DND-41 (cell line): ENCODE measurements around the gene ELL2.

Experiments
- ATAC-seq: fragments of 200-7000 bp; cut with Tn5 transposase; 3 replicates; pipeline ENCODE4 v1.9.1; 2021; ENCODE audit warnings: low read depth; ENCODE audit not compliant: insufficient read depth
- DNase-seq: peaks from one replicate; pipeline ENCODE4 v3.0.0-alpha.2; 2020
- H2AFZ ChIP-seq: 2 replicates; pipeline ENCODE4 v1.6.0; 2012; ENCODE audit warnings: low read depth, low read length
- H3K27ac ChIP-seq: 2 replicates; pipeline ENCODE4 v1.5.1; 2012; ENCODE audit warnings: low read length, inconsistent platforms
- H3K27me3 ChIP-seq: fragments of 200-600 bp; sonication (generic); 2 replicates; pipeline ENCODE4 v1.6.0; 2012; ENCODE audit warnings: low read length, mild to moderate bottlenecking, inconsistent platforms; ENCODE audit not compliant: insufficient read depth, poor library complexity
- H3K36me3 ChIP-seq: 2 replicates; pipeline ENCODE4 v1.5.1; 2012; ENCODE audit warnings: low read length, inconsistent platforms; ENCODE audit not compliant: insufficient read depth
- H3K4me1 ChIP-seq: 2 replicates; pipeline ENCODE4 v1.5.1; 2012; ENCODE audit warnings: mild to moderate bottlenecking, low read length; ENCODE audit not compliant: insufficient read depth
- H3K4me2 ChIP-seq: 2 replicates; pipeline ENCODE4 v1.6.0; 2012; ENCODE audit warnings: mild to moderate bottlenecking, moderate library complexity, low read length, inconsistent platforms; ENCODE audit not compliant: insufficient read depth
- H3K4me3 ChIP-seq, 2 experiments: fragments of 200-600 bp in 1 of 2; shearing (Covaris generic) in 1 of 2; 2 replicates each; pipeline ENCODE4 v1.5.1; 2012 to 2016; ENCODE audit warnings: inconsistent platforms in 2 of 2, low read length in 2 of 2, mild to moderate bottlenecking in 2 of 2, low read depth in 1 of 2, moderate library complexity in 1 of 2
- H3K79me2 ChIP-seq: 2 replicates; pipeline ENCODE4 v1.6.0; 2012; ENCODE audit warnings: low read length, inconsistent platforms; ENCODE audit not compliant: insufficient read depth
- H3K9ac ChIP-seq: 2 replicates; pipeline ENCODE4 v1.6.0; 2012; ENCODE audit warnings: low read depth, mild to moderate bottlenecking, inconsistent platforms, low read length, moderate library complexity
- H3K9me3 ChIP-seq: 2 replicates; pipeline ENCODE4 v1.5.1; 2012; ENCODE audit warnings: low read length, moderate library complexity, mild to moderate bottlenecking, inconsistent platforms; ENCODE audit not compliant: insufficient read depth, severe bottlenecking
- H4K20me1 ChIP-seq: 2 replicates; pipeline ENCODE4 v1.6.0; 2012; ENCODE audit warnings: low read length; ENCODE audit not compliant: insufficient read depth
- CTCF ChIP-seq: IDR thresholded peaks from 2 replicates; pipeline ENCODE4 v1.5.1; 2012; ENCODE audit warnings: borderline replicate concordance, low read length, moderate library complexity, mild to moderate bottlenecking; ENCODE audit not compliant: poor library complexity, severe bottlenecking; ENCODE audit errors: extremely low read depth
- EZH2 ChIP-seq: IDR thresholded peaks from 3 replicates; pipeline ENCODE4 v1.6.1; 2012; ENCODE audit warnings: borderline replicate concordance, low read depth, mild to moderate bottlenecking, moderate library complexity, low read length, inconsistent platforms; ENCODE audit not compliant: severe bottlenecking

The ELL2 gene

GRCh38 chr5:95939465-95939864 is 22.2 kb downstream of the ELL2 start:
- no peaks in the 10 kb centered on the region for H3K36me3 ChIP-seq
- H3K4me1 ChIP-seq = peaks cover 16% of the 10 kb centered on the region
- H3K4me3 ChIP-seq = no peak overlapping the region
- TF ChIP-seq CTCF = no peak
- TF ChIP-seq EZH2 = no peak
- DNase-seq (no peak), ATAC-seq (no peak)
- no peaks in the 10 kb centered on the region for H3K79me2 ChIP-seq
- no peak overlapping the region for H3K9ac ChIP-seq
- H3K9me3 ChIP-seq = no peaks in the 10 kb centered on the region
- no peaks in the 10 kb centered on the region for H3K27me3 ChIP-seq
- H4K20me1 ChIP-seq = no peaks in the 10 kb centered on the region
- H3K4me2 ChIP-seq = no peak overlapping the region
- H3K27ac ChIP-seq = no peak overlapping the region
- no peak overlapping the region; the same call in 1 of the 2 replicates for H2AFZ ChIP-seq

GRCh38 chr5:95938766-95939165 is 22.9 kb downstream of the ELL2 start:
- no peaks in the 10 kb centered on the region for H4K20me1 ChIP-seq
- no peaks in the 10 kb centered on the region for H3K9me3 ChIP-seq
- no peaks in the 10 kb centered on the region for H3K27me3 ChIP-seq
- H3K9ac ChIP-seq = no peak overlapping the region
- no peak overlapping the region for H3K4me2 ChIP-seq
- peaks cover 20% of the 10 kb centered on the region for H3K4me1 ChIP-seq
- H3K27ac ChIP-seq = no peak overlapping the region
- no peak overlapping the region for H2AFZ ChIP-seq
- ATAC-seq (no peak), DNase-seq (no peak)
- no peak overlapping the region for H3K4me3 ChIP-seq
- H3K79me2 ChIP-seq = no peaks in the 10 kb centered on the region
- H3K36me3 ChIP-seq = no peaks in the 10 kb centered on the region
- no peak for TF ChIP-seq EZH2
- TF ChIP-seq CTCF = no peak

GRCh38 chr5:95938347-95938746 is 23.3 kb downstream of the ELL2 start:
- no peaks in the 10 kb centered on the region for H3K79me2 ChIP-seq
- H2AFZ ChIP-seq = 0 out of 2 replicates have a peak overlapping the region, but pooled peaks have one; percentile 30
- peaks cover 20% of the 10 kb centered on the region for H3K4me1 ChIP-seq
- ATAC-seq = no peak
- no peaks in the 10 kb centered on the region for H3K36me3 ChIP-seq
- H3K4me2 ChIP-seq = no peak overlapping the region
- H4K20me1 ChIP-seq = no peaks in the 10 kb centered on the region
- TF ChIP-seq CTCF (no peak), EZH2 (no peak)
- no peak overlapping the region for H3K9ac ChIP-seq
- H3K9me3 ChIP-seq = no peaks in the 10 kb centered on the region
- no peak for DNase-seq
- no peaks in the 10 kb centered on the region for H3K27me3 ChIP-seq
- H3K4me3 ChIP-seq = no peak overlapping the region
- H3K27ac ChIP-seq = no peak overlapping the region
